ENCODE data around the gene METAP2.

Gene METAP2

GRCh38 chr12:95517246-95517645 lies 43.3 kb downstream of the METAP2 start:
- ChIA-PET POLR2A (ENCODE audit: low non-redundant PET) (no interaction called here), CTCF (no interaction called here)
- DNase-seq (ENCODE audit: low spot score) = no peak
- no peak overlapping the region for H3K27ac ChIP-seq
- no peak for TF ChIP-seq CTCF (conservative IDR thresholded peaks at IDR 0.05; ENCODE audit: low read depth)

- POLR2A ChIA-PET (ENCODE audit: low non-redundant PET) = no interaction called here
- no peak for TF ChIP-seq CTCF (conservative IDR thresholded peaks at IDR 0.05; ENCODE audit: low read depth)
- no peak for DNase-seq (ENCODE audit: low spot score)
- no peak overlapping the region for H3K27ac ChIP-seq
- CTCF ChIA-PET = no interaction called here
These were observed 45.0 kb downstream of the METAP2 start for GRCh38 chr12:95518944-95519343.

- no peak for DNase-seq (ENCODE audit: low spot score)
- ChIA-PET POLR2A (ENCODE audit: low non-redundant PET) (no interaction called here), CTCF (no interaction called here)
- H3K27ac ChIP-seq = no peak overlapping the region
- no peak for TF ChIP-seq CTCF (conservative IDR thresholded peaks at IDR 0.05; ENCODE audit: low read depth)
These were observed 46.9 kb downstream of the METAP2 start for GRCh38 chr12:95520816-95521215.

- no peak for TF ChIP-seq CTCF (conservative IDR thresholded peaks at IDR 0.05; ENCODE audit: low read depth)
- no peak for DNase-seq (ENCODE audit: low spot score)
- ChIA-PET CTCF (interaction anchor here (0.7 kb wide), 1 partner anchor 556 kb away, joined by 3 read pairs; no protein-coding TSS in a partner anchor), POLR2A (ENCODE audit: low non-redundant PET) (no interaction called here)
- H3K27ac ChIP-seq = no peak overlapping the region
These were observed 48.7 kb downstream of the METAP2 start for GRCh38 chr12:95522692-95523091.

- CTCF ChIA-PET = no interaction called here
- no peak for DNase-seq (ENCODE audit: low spot score)
- POLR2A ChIA-PET (ENCODE audit: low non-redundant PET) = no interaction called here
- TF ChIP-seq CTCF (conservative IDR thresholded peaks at IDR 0.05; ENCODE audit: low read depth) = no peak
- no peak overlapping the region for H3K27ac ChIP-seq
These were observed 54.5 kb downstream of the METAP2 start for GRCh38 chr12:95528431-95528830.

GRCh38 chr12:95529693-95530225 lies 55.8 kb downstream of the METAP2 start:
- ChIA-PET POLR2A (ENCODE audit: low non-redundant PET) (no interaction called here), CTCF (interaction anchor here (0.6 kb wide), 1 partner anchor 52 kb away, joined by 4 read pairs; no protein-coding TSS in a partner anchor)
- TF ChIP-seq CTCF (conservative IDR thresholded peaks at IDR 0.05; ENCODE audit: low read depth) = no peak

More at GRCh38 chr12:95529693-95530225, 55.8 kb downstream of the METAP2 start:
- no peak overlapping the region for H3K27ac ChIP-seq
- no peak for DNase-seq (ENCODE audit: low spot score)
